H1 (cell line): ENCODE measurements around the gene MINAR1. TPM values are rescaled to one million over a fixed set of nuclear protein-coding genes. Genes with fewer than 3 reads are reported as not detected.

Experiments
- CTCF ChIA-PET: fragments of 300-600 bp; sonication (Branson Sonifier 250); formaldehyde crosslinking; loops from one replicate; lab custom pipeline; 2021; ENCODE audit not compliant: partially characterized antibody; lab: Charles Lee
- POLR2A ChIA-PET: fragments of 300-600 bp; sonication (Branson Sonifier 250); formaldehyde crosslinking; loops from one replicate; lab custom pipeline; 2021; ENCODE audit warnings: inconsistent platforms; ENCODE audit not compliant: partially characterized antibody; lab: Charles Lee
- DNase-seq, 2 experiments: peaks; one replicate each; pipeline versions ENCODE4 v3.0.0 to v3.0.0-alpha.2; 2010 to 2022; ENCODE audit warnings: low spot score in 2 of 2, low read depth in 1 of 2, mixed read lengths in 1 of 2
- FAIRE-seq: peaks from 2 replicates; lab custom pipeline; 2011; peaks lifted over from hg19 to GRCh38; lab: Jason Lieb, UNC
- H2AFZ ChIP-seq: 2 replicates; pipeline ENCODE4 v1.8.1; 2012; ENCODE audit warnings: low read length, inconsistent platforms
- H2AK5ac ChIP-seq: 2 replicates; pipeline ENCODE4 v1.6.1; 2013; ENCODE audit warnings: low read depth, low read length
- H2BK120ac ChIP-seq: replicated peaks from 2 replicates; pipeline ENCODE3; 2013; ENCODE audit warnings: low read depth, low read length, inconsistent platforms
- H2BK12ac ChIP-seq: 2 replicates; pipeline ENCODE4 v1.6.1; 2013; ENCODE audit warnings: low read depth, low read length
- H2BK15ac ChIP-seq: 2 replicates; pipeline ENCODE4 v1.6.1; 2013; ENCODE audit warnings: low read length
- H2BK20ac ChIP-seq: 2 replicates; pipeline ENCODE4 v1.6.1; 2013; ENCODE audit warnings: low read length
- H2BK5ac ChIP-seq: 2 replicates; pipeline ENCODE4 v1.6.1; 2013; ENCODE audit warnings: low read depth, low read length
- H3K14ac ChIP-seq: 2 replicates; pipeline ENCODE4 v1.6.1; 2013; ENCODE audit warnings: inconsistent platforms; ENCODE audit not compliant: insufficient read length
- H3K18ac ChIP-seq: 2 replicates; pipeline ENCODE4 v1.6.1; 2013; ENCODE audit warnings: low read length; ENCODE audit errors: extremely low read depth
- H3K23ac ChIP-seq: 2 replicates; pipeline ENCODE4 v1.6.1; 2013; ENCODE audit warnings: inconsistent platforms; ENCODE audit not compliant: insufficient read length
- H3K23me2 ChIP-seq: 2 replicates; pipeline ENCODE4 v1.6.1; 2013; ENCODE audit warnings: low read depth, low read length
- H3K27ac ChIP-seq: 2 replicates; pipeline ENCODE4 v1.6.1; 2011; ENCODE audit warnings: low read depth, low read length, inconsistent platforms
- H3K27me3 ChIP-seq, 4 experiments: replicated peaks in 1 of 4; 1 replicate in 1 of 4; 2 replicates in 3 of 4; pipeline versions ENCODE4 v1.6.1 to v1.8.1; 2011 to 2013; ENCODE audit warnings: low read length in 3 of 4, mild to moderate bottlenecking in 3 of 4, inconsistent platforms in 2 of 4, mixed read lengths in 2 of 4, moderate library complexity in 1 of 4; ENCODE audit not compliant: control insufficient read depth in 3 of 4, insufficient read depth in 3 of 4; ENCODE audit errors: extremely low read depth in 1 of 4
- H3K36me3 ChIP-seq, 4 experiments: 2 replicates each; pipeline versions ENCODE4 v1.6.1 to v1.8.1; 2011 to 2013; ENCODE audit warnings: mild to moderate bottlenecking in 4 of 4, low read length in 3 of 4, moderate library complexity in 2 of 4, control low read depth in 1 of 4, inconsistent platforms in 1 of 4; ENCODE audit not compliant: insufficient read depth in 4 of 4, control insufficient read depth in 2 of 4
- H3K4ac ChIP-seq: replicated peaks from 2 replicates; pipeline ENCODE3; 2013; ENCODE audit warnings: low read length, low read depth, mixed read lengths, inconsistent platforms; ENCODE audit not compliant: insufficient read length
- H3K4me1 ChIP-seq, 4 experiments: replicated peaks in 1 of 4; 1 replicate in 1 of 4; 2 replicates in 3 of 4; pipeline versions ENCODE4 v1.6.1 to v1.8.1; 2011 to 2013; ENCODE audit warnings: low read length in 3 of 4, inconsistent platforms in 2 of 4, mixed read lengths in 1 of 4; ENCODE audit not compliant: insufficient read depth in 4 of 4, control insufficient read depth in 3 of 4
- H3K4me2 ChIP-seq, 2 experiments: 2 replicates each; pipeline versions ENCODE4 v1.6.1 to v1.8.1; 2011 to 2013; ENCODE audit warnings: low read depth in 2 of 2, low read length in 2 of 2, control low read depth in 1 of 2, inconsistent platforms in 1 of 2, mild to moderate bottlenecking in 1 of 2; ENCODE audit not compliant: insufficient read depth in 1 of 2
- H3K4me3 ChIP-seq, 4 experiments: fragments of 200-600, 300-600 bp in 1 of 4; sonication (generic), shearing (Covaris generic), sonication (Bioruptor Twin) in 1 of 4; 2 replicates each; pipeline versions ENCODE4 v1.5.1 to v1.8.1; 2011 to 2016; ENCODE audit warnings: low read length in 4 of 4, low read depth in 3 of 4, control low read depth in 2 of 4, inconsistent platforms in 2 of 4, mild to moderate bottlenecking in 2 of 4, mixed read lengths in 1 of 4, moderate library complexity in 1 of 4; ENCODE audit not compliant: insufficient read depth in 2 of 4; ENCODE audit errors: extremely low read depth in 1 of 4
- H3K56ac ChIP-seq: replicated peaks from 2 replicates; pipeline ENCODE3; 2013; ENCODE audit warnings: low read depth, mild to moderate bottlenecking, mixed read lengths, low read length, inconsistent platforms; ENCODE audit not compliant: insufficient read length
- H3K79me1 ChIP-seq: 2 replicates; pipeline ENCODE4 v1.6.1; 2013; ENCODE audit warnings: low read depth, low read length, control low read depth
- H3K79me2 ChIP-seq, 2 experiments: 2 replicates each; pipeline versions ENCODE4 v1.6.1 to v1.8.1; 2012 to 2013; ENCODE audit warnings: low read length in 2 of 2, mild to moderate bottlenecking in 2 of 2, inconsistent platforms in 1 of 2; ENCODE audit not compliant: insufficient read depth in 2 of 2, control insufficient read depth in 1 of 2
- H3K9ac ChIP-seq, 4 experiments: replicated peaks in 1 of 4; 1 replicate in 1 of 4; 2 replicates in 3 of 4; pipeline versions ENCODE4 v1.6.1 to v1.8.1; 2011 to 2013; ENCODE audit warnings: low read depth in 3 of 4, low read length in 3 of 4, control low read depth in 2 of 4, mild to moderate bottlenecking in 2 of 4, moderate library complexity in 2 of 4, inconsistent platforms in 1 of 4; ENCODE audit errors: extremely low read depth in 1 of 4
- H3K9me3 ChIP-seq, 2 experiments: 2 replicates each; pipeline versions ENCODE4 v1.6.1 to v1.8.1; 2012 to 2013; ENCODE audit warnings: mild to moderate bottlenecking in 2 of 2, moderate library complexity in 2 of 2, control low read depth in 1 of 2, inconsistent platforms in 1 of 2, low read depth in 1 of 2, low read length in 1 of 2, mixed read lengths in 1 of 2; ENCODE audit not compliant: insufficient read depth in 2 of 2
- H4K20me1 ChIP-seq, 2 experiments: replicated peaks in 1 of 2; 2 replicates each; pipeline versions ENCODE3 to v1.8.1; 2011 to 2013; ENCODE audit warnings: inconsistent platforms in 2 of 2, low read length in 2 of 2, mild to moderate bottlenecking in 1 of 2; ENCODE audit not compliant: insufficient read depth in 2 of 2, control insufficient read depth in 1 of 2
- H4K5ac ChIP-seq: 2 replicates; pipeline ENCODE4 v1.6.1; 2013; ENCODE audit warnings: low read length, low read depth, mixed read lengths, inconsistent platforms; ENCODE audit not compliant: insufficient read length
- H4K8ac ChIP-seq: 2 replicates; pipeline ENCODE4 v1.8.0; 2013; ENCODE audit warnings: mild to moderate bottlenecking, moderate library complexity, low read length, inconsistent platforms; ENCODE audit not compliant: insufficient read depth; ENCODE audit errors: extremely low read depth
- H4K91ac ChIP-seq: replicated peaks from 2 replicates; pipeline ENCODE3; 2013; ENCODE audit warnings: low read length, mixed read lengths, inconsistent platforms; ENCODE audit not compliant: insufficient read length
- ASH2L ChIP-seq: fragments of 200-600, 300-600 bp; sonication (generic); IDR thresholded peaks from one replicate; pipeline ENCODE4 v1.7.1; 2017; ENCODE audit warnings: low read length
- BCL11A ChIP-seq, 2 experiments: IDR thresholded peaks; one replicate each; pipeline ENCODE4 v1.6.1; 2011; ENCODE audit warnings: low read depth in 2 of 2, low read length in 2 of 2, mild to moderate bottlenecking in 2 of 2
- MAFK ChIP-seq: IDR thresholded peaks from 2 replicates; pipeline ENCODE4 v1.6.1; 2012; ENCODE audit warnings: low read depth, mild to moderate bottlenecking, improper control_type of control experiment, low read length
- SIN3A ChIP-seq, 2 experiments: IDR thresholded peaks in 1 of 2; conservative IDR thresholded peaks in 1 of 2; 2 replicates each; pipeline ENCODE4 v1.6.1; 2011 to 2012; ENCODE audit warnings: low read length in 2 of 2, improper control_type of control experiment in 1 of 2, low read depth in 1 of 2, mild to moderate bottlenecking in 1 of 2
- ZNF274 ChIP-seq: IDR thresholded peaks from 2 replicates; pipeline ENCODE4 v1.7.0; 2012; ENCODE audit warnings: low read length, borderline replicate concordance; ENCODE audit errors: extremely low read depth
- WGBS, 2 experiments: shearing (Covaris generic) in 1 of 2; methylation state at CpG; one replicate each; pipeline versions ENCODE4 v1.1.6 to v1.1.7; 2013 to 2015; ENCODE audit warnings: low lambda C conversion rate in 2 of 2, mixed read lengths in 2 of 2, inconsistent platforms in 1 of 2, low coverage in 1 of 2, missing lambda C conversion rate in 1 of 2; ENCODE audit not compliant: insufficient replicate concordance in 2 of 2, insufficient coverage in 1 of 2, insufficient read length in 1 of 2; ENCODE audit errors: extremely low coverage in 1 of 2, missing lambda C conversion rate in 1 of 2; 5-methylcytosine and 5-hydroxymethylcytosine counted together
- polyA plus RNA-seq, 7 experiments: library from polyadenylated mRNA; depleted of rRNA in 3 of 7; stranded (reverse) in 5 of 7; unstranded in 2 of 7; fragments of >200 nt in 5 of 7; fragments of 200-250 nt in 2 of 7; gene quantifications; 1 replicate in 5 of 7; 2 replicates in 1 of 7; 4 replicates in 1 of 7; pipeline versions ENCODE4 v1.2.1 to v1.2.3, GENCODE V29; 2011 to 2013; ENCODE audit warnings: missing spikeins in 2 of 7, mixed read lengths in 2 of 7
- total RNA-seq: library from RNA; stranded (reverse); fragmentation: NEBNext Ultra II Directional; extraction: Animal tissue kit (Norgen Biotek cat#: 25700); gene quantifications from 2 replicates; pipeline ENCODE4 v1.2.1, GENCODE V29; 2021
- TF ChIP-seq, protein P1 (sequence below): IDR thresholded peaks from 2 replicates; pipeline ENCODE4 v1.6.1; 2012; ENCODE audit warnings: inconsistent platforms
- TF ChIP-seq, protein P2 (sequence below): IDR thresholded peaks from 2 replicates; pipeline ENCODE4 v1.6.1; 2012; ENCODE audit warnings: low read length, inconsistent platforms
- TF ChIP-seq, protein P3 (sequence below), 3 experiments: IDR thresholded peaks; 1 replicate in 2 of 3; 2 replicates in 1 of 3; pipeline versions ENCODE4 v1.5.1 to v1.6.1; 2011; ENCODE audit warnings: low read length in 3 of 3, mild to moderate bottlenecking in 3 of 3, inconsistent platforms in 2 of 3, low read depth in 1 of 3, moderate library complexity in 1 of 3; ENCODE audit not compliant: insufficient read depth in 1 of 3; ENCODE audit errors: control extremely low read depth in 1 of 3

Gene MINAR1
- total and polyA plus RNA-seq, 2 of the 8 experiments (the other 6 are each of a cell fraction or from before 2014, with no cell fraction given) = 0.17 to 0.67 TPM

- no peak for FAIRE-seq
- H3K36me3 ChIP-seq = no peaks in the 10 kb centered on the region
- no peak overlapping the region for H4K91ac ChIP-seq
- H3K4me2 ChIP-seq = no peak overlapping the region; a peak in 1 of 4 replicates
- ChIA-PET POLR2A (no interaction called here), CTCF (interaction anchor here (0.8 to 5.4 kb wide), 8 partner anchors 8 to 162 kb away, joined by 3 to 27 read pairs (median 4); no protein-coding TSS in a partner anchor)
- peaks cover 0 to 11% (median 6%) of the 10 kb centered on the region in 4 experiments; a peak in 6 of 7 replicates for H3K4me1 ChIP-seq
- no peak overlapping the region for H3K14ac ChIP-seq
- no peak overlapping the region for H2BK15ac ChIP-seq
- peaks cover 36% of the 10 kb centered on the region for H3K23me2 ChIP-seq
- H3K9ac ChIP-seq = no peak overlapping the region
- H2AFZ ChIP-seq = no peak overlapping the region
- H2AK5ac ChIP-seq = no peak overlapping the region
- no peak overlapping the region for H3K4me3 ChIP-seq
- no peak overlapping the region for H3K27ac ChIP-seq
- H3K79me1 ChIP-seq = no peaks in the 10 kb centered on the region
- H4K5ac ChIP-seq = no peak overlapping the region
- no peak overlapping the region for H3K23ac ChIP-seq
- H2BK12ac ChIP-seq = no peak overlapping the region
- no peak overlapping the region for H3K18ac ChIP-seq
- H3K79me2 ChIP-seq = no peaks in the 10 kb centered on the region
- H4K8ac ChIP-seq = no peak overlapping the region
- no peak overlapping the region for H2BK20ac ChIP-seq
- no peak overlapping the region for H2BK120ac ChIP-seq
- H3K9me3 ChIP-seq = no peaks in the 10 kb centered on the region
- DNase-seq = no peak
- peaks cover 34 to 57% (median 50%) of the 10 kb centered on the region in 4 experiments for H3K27me3 ChIP-seq
- H3K56ac ChIP-seq = no peak overlapping the region
- no peak overlapping the region for H3K4ac ChIP-seq
- peaks cover 0 to 10% of the 10 kb centered on the region in 2 experiments for H4K20me1 ChIP-seq
- WGBS, 2 experiments = 85% methylated on average over 3 of the region's 3 CpGs; no CpG with 5 or more reads in 1 of the 2 experiments
- H2BK5ac ChIP-seq = no peak overlapping the region
- TF ChIP-seq ASH2L = no peak
- TF ChIP-seq MAFK = no peak
- TF ChIP-seq, protein P1, sequence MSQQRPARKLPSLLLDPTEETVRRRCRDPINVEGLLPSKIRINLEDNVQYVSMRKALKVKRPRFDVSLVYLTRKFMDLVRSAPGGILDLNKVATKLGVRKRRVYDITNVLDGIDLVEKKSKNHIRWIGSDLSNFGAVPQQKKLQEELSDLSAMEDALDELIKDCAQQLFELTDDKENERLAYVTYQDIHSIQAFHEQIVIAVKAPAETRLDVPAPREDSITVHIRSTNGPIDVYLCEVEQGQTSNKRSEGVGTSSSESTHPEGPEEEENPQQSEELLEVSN = no peak
- TF ChIP-seq, protein P2, sequence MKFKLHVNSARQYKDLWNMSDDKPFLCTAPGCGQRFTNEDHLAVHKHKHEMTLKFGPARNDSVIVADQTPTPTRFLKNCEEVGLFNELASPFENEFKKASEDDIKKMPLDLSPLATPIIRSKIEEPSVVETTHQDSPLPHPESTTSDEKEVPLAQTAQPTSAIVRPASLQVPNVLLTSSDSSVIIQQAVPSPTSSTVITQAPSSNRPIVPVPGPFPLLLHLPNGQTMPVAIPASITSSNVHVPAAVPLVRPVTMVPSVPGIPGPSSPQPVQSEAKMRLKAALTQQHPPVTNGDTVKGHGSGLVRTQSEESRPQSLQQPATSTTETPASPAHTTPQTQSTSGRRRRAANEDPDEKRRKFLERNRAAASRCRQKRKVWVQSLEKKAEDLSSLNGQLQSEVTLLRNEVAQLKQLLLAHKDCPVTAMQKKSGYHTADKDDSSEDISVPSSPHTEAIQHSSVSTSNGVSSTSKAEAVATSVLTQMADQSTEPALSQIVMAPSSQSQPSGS = no peak
- no peak for TF ChIP-seq ZNF274
- TF ChIP-seq, protein P3, sequence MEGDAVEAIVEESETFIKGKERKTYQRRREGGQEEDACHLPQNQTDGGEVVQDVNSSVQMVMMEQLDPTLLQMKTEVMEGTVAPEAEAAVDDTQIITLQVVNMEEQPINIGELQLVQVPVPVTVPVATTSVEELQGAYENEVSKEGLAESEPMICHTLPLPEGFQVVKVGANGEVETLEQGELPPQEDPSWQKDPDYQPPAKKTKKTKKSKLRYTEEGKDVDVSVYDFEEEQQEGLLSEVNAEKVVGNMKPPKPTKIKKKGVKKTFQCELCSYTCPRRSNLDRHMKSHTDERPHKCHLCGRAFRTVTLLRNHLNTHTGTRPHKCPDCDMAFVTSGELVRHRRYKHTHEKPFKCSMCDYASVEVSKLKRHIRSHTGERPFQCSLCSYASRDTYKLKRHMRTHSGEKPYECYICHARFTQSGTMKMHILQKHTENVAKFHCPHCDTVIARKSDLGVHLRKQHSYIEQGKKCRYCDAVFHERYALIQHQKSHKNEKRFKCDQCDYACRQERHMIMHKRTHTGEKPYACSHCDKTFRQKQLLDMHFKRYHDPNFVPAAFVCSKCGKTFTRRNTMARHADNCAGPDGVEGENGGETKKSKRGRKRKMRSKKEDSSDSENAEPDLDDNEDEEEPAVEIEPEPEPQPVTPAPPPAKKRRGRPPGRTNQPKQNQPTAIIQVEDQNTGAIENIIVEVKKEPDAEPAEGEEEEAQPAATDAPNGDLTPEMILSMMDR (IDR thresholded peaks at IDR 0.05; ENCODE audit: control extremely low read depth in 1 of 3, insufficient read depth in 1 of 3, low read depth in 1 of 3, low read length in 3 of 3) = no peak
- TF ChIP-seq BCL11A (IDR thresholded peaks at IDR 0.05; ENCODE audit: low read depth in 2 of 2, low read length in 2 of 2) = no peak
- TF ChIP-seq SIN3A (conservative IDR thresholded peaks at IDR 0.05 in 1 of 2, IDR thresholded peaks at IDR 0.05 in 1 of 2; ENCODE audit: low read depth in 1 of 2, low read length in 2 of 2) = no peak
These were observed 2.2 kb downstream of the MINAR1 start for GRCh38 chr15:79434361-79434760.
